ENCODE results near the gene NOS2.
"Not testable (repeated sequence)": the region's sequence is repeated elsewhere in the genome, so short reads cannot be mapped to it uniquely, and the experiment has no call there.

GRCh38 chr17:27837769-27838168, 37.4 kb upstream of the NOS2 start:
- not testable (repeated sequence) for TF ChIP-seq EZH2, CTCF (IDR thresholded peaks at IDR 0.05)

All from neural progenitor cell (in vitro differentiated cells).